GM13977 (cell line): Measurements from ENCODE around the gene PARVB.

Source experiments
- DNase-seq: peaks from one replicate; pipeline ENCODE4 v3.0.0; 2012; ENCODE audit warnings: low spot score
- in situ Hi-C: fragments of 300-500 bp; cut with MboI; formaldehyde crosslinking; loops from one replicate; pipeline ENCODE4 v1.12.0; 2022; ENCODE audit warnings: low sequenced_read_pairs, low pct_unique_long_range_greater_than_20kb, mixed read lengths, inconsistent platforms; ENCODE audit not compliant: unreplicated experiment
- TF ChIP-seq, protein P1 (sequence below): IDR thresholded peaks from 2 replicates; pipeline ENCODE4 v1.5.1; 2012; ENCODE audit warnings: mild to moderate bottlenecking, control low read depth; ENCODE audit not compliant: insufficient read depth; ENCODE audit errors: extremely low read depth, missing control alignments

The PARVB gene

DNA sequence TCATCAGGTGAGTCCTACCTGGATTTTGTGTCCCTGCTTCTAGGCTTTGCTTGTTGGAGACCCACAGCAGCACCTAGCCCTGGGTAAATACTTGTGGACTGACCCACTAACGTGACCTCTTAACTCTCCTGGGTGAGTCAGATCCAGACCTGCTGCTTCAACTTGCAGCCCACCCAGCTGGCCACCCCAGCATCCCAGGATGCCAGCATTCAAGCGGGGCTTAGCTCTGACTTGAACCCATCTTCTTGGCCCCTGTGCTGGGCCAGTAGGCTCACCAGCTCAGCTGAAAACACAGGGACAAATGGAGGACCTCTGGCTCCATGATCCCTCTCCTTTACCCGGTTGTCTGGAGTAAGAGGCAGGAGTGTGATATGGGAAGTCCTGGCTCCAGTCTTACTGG lies 190.1 kb downstream of the PARVB start:
- TF ChIP-seq, protein P1, sequence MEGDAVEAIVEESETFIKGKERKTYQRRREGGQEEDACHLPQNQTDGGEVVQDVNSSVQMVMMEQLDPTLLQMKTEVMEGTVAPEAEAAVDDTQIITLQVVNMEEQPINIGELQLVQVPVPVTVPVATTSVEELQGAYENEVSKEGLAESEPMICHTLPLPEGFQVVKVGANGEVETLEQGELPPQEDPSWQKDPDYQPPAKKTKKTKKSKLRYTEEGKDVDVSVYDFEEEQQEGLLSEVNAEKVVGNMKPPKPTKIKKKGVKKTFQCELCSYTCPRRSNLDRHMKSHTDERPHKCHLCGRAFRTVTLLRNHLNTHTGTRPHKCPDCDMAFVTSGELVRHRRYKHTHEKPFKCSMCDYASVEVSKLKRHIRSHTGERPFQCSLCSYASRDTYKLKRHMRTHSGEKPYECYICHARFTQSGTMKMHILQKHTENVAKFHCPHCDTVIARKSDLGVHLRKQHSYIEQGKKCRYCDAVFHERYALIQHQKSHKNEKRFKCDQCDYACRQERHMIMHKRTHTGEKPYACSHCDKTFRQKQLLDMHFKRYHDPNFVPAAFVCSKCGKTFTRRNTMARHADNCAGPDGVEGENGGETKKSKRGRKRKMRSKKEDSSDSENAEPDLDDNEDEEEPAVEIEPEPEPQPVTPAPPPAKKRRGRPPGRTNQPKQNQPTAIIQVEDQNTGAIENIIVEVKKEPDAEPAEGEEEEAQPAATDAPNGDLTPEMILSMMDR: no peak
- in situ Hi-C loops: no loop called here
- no peak for DNase-seq

DNA sequence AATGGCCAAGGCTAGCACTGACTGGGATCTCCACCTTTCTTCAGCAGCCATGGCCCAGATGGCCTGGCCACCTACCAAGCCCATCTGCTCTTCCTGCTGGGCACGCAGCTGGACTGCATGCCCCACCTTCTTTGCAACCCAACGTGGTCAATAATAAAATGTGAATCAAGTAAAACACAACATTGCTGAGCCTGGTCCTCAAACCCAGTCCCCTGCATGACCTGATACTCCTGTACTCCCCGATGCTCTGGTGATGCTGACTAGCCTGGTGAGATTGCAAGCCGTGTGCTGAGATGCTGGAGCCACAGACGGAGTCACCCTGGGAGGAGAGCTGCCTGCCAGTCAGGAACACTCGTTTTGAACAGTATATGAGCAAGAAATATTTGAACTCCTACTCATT lies 190.7 kb downstream of the PARVB start:
- TF ChIP-seq, protein P1: no peak
- no peak for DNase-seq
- in situ Hi-C loops: no loop called here

GRCh38 chr22:44215287-44215686 lies 191.2 kb downstream of the PARVB start:
- in situ Hi-C loops: no loop called here

DNA sequence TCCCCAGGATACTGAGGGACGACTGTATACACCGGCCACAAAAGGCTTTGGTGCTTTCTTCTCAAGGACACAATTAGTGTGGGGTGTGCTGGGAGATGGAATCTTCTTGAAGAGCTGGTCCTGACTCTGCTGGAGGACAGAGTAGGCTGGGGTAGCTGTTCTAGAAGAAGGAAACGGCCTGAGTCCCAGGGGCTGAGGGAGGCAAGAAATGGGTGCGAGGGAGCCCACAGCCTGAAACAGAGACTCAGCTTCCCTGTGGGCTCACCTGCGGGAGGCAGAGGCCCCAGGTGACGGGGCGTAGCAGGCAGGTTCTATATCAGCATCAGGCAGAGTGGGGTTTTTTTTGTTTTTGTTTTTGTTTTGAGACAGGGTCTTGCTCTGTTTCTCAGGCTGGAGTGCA lies 193.2 kb downstream of the PARVB start:
- DNase-seq: peak; percentile 6
- TF ChIP-seq, protein P1: no peak
- in situ Hi-C loops: no loop called here

More at GRCh38 chr22:44215287-44215686, 191.2 kb downstream of the PARVB start:
- DNase-seq: no peak
- TF ChIP-seq, protein P1: no peak

GRCh38 chr22:44218071-44218470 lies 194.0 kb downstream of the PARVB start:
- TF ChIP-seq, protein P1: no peak
- in situ Hi-C loops: no loop called here
- peak; percentile 5 for DNase-seq

GRCh38 chr22:44219101-44219870 lies 195.2 kb downstream of the PARVB start:
- DNase-seq: peak; percentile 4
- TF ChIP-seq, protein P1: no peak
- in situ Hi-C loops: no loop called here
